GM21367 (cell line): ENCODE results near the gene KCTD19.
"Not testable (repeated sequence)": the region's sequence is repeated elsewhere in the genome, so short reads cannot be mapped to it uniquely, and the experiment has no call there.

ENCODE experiments used
- ATAC-seq: cut with Tn5 transposase; IDR thresholded peaks from one replicate; pipeline ENCODE4 v1.9.1; 2021; ENCODE audit not compliant: unreplicated experiment

KCTD19 gene

DNA sequence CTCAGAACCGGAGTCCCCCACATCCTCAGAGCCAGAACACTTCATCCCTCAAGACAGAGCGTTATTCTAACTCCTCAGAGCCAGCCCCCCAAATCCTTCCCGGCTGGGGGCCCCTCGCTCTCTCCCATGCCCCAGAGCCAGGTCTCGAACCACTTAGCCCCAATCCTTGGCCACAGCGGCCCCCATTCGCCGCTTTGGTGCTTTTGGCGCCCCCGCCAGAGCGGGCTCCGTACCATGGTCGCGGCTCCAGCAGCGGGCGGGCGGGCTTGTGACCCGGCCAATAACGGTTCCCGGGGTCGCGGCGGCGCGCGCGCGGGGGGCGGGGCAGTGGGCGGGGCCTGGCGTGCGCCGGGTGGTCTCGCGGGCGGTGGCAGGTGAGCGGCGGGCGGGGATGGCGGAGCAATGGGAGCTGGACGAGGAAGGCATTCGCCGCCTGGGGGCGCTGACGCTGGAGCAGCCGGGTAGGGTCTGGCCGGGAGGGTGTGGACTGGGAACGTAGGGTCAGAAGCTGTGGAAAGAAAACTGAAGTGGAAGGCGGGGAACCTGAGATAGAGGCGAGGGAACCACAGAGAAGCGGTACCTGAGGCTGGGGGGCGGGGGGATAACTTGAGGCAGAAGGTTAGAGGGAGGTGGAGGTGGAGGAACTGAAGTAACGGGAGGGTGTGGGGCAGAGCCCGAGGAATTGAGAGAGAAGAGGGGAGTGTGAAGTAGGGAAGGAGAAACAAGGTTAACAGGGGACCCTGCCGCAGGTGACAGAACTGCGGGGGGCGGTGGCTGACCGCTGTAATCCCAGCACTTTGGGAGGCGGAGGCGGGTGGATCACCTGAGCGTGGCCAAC is at the start of gene KCTD19, which contains the start of gene LRRC36:
Gene KCTD19, minus strand, starts transcription at position 270 of the 838 bp plus-strand sequence. Its CDS starts 34 bp downstream, at position 236.
Gene LRRC36, plus strand, starts transcription at position 344 of the 838 bp plus-strand sequence. Its CDS starts 48 bp downstream, at position 392.
- no peak for ATAC-seq

DNA sequence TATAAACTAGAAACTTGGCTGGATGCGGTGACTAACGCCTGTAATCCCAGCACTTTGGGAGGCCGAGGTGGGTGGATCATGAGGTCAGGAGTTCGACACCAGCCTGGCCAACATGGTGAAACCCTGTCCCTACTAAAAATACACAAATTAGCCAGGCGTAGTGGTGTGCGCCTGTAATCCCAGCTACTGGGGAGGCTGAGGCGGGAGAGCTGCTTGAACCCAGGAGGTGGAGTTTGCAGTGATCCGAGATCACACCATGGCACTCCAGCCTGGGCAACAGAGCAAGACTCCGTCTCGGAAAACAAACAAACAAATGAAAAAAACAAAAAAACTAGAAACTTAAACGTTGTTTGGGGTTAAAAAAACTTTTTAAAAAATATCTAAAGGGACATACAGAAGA is 49.5 kb upstream of the KCTD19 start:
- ATAC-seq, result not testable (repeated sequence)

GRCh38 chr16:67372664-67373063 is 46.1 kb upstream of the KCTD19 start:
- ATAC-seq, result no peak

DNA sequence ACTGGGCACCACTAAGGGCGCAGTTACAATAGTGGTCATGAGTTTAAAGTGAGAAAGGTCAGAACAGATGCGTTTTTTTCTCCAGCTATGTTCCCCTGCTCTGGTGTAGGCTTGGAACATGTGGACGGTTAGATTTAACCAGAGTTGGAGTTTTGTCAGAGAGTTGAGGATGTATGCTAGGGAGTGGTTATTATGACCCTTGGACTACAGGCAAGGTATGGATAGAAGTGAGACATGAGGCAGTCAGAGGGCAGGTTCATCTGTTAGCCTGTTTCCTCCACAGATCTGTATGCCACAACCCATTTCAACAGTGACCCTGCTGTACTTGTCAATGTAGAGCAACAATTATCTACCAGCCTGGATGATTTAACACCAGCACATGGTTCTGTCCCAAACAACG is 44.1 kb upstream of the KCTD19 start:
- ATAC-seq, result no peak

- ATAC-seq, result no peak
These were observed 38.2 kb upstream of the KCTD19 start for GRCh38 chr16:67364600-67365235.

GRCh38 chr16:67361038-67361437 is 34.5 kb upstream of the KCTD19 start:
- ATAC-seq, result no peak

- ATAC-seq, result not testable (repeated sequence)
These were observed 33.2 kb upstream of the KCTD19 start for GRCh38 chr16:67359540-67360269.

GRCh38 chr16:67357561-67357960 is 31.0 kb upstream of the KCTD19 start:
- ATAC-seq, result no peak

DNA sequence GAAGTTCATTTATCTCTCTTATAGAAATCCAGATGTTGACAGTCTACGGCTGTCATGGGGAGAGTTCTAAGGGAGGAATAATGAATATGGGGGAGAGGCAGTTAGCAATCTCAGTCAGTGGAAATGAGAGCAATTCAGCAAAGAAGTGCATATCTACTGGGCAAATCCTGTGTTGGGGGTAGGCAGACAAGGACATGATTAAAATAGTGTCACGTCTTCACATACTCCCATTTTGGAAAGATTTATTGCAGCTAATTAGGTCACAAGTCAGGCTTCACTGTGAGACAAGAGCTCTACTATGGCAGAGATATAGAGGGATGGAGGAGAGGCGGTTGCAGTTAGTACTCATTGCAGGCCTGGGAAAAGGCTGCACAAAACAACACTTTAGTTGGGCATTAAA is 29.9 kb upstream of the KCTD19 start:
- no peak for ATAC-seq

DNA sequence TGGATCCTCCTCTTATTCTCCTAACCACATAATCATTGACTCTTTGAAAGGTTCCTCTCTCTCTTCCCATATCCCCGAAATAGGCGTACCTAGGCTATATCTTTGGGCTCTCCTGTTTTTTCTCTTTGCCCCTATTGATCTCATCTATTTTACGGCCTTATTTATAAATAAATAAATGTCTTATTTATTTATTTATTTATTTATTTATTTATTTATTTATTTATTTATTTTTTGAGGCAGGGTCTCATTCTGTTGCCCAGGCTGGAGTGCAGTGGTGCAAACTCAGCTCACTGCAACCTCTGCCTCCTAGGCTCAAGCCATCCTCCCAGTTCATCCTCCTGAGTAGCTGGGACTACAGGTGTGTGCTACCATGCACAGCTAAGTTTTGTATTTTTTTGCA is 25.9 kb upstream of the KCTD19 start:
- not testable (repeated sequence) for ATAC-seq

- ATAC-seq, result no peak
These were observed 23.8 kb upstream of the KCTD19 start for GRCh38 chr16:67350324-67350723.

GRCh38 chr16:67349172-67349571 is 22.6 kb upstream of the KCTD19 start:
- no peak for ATAC-seq

DNA sequence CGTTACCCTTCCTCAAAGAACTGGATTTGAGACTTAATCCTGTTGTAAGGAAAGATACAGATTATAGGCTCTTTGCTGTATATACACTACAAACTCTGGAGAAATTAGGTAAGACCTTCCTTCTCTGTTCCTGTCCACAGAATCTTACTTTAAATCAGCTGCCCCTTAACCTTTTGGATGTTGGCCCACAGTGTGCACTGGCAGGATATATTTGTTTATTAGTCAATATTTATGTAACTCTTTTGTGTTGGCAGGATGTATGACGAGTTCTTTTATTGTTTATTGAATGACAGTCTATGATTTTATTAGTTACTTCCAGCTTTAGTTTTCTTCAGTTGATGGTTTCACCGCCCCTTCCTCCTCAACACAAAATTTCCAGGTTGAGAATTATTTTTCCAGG is 19.8 kb upstream of the KCTD19 start:
- no peak for ATAC-seq

GRCh38 chr16:67345401-67345800 is 18.9 kb upstream of the KCTD19 start:
- ATAC-seq, result no peak

DNA sequence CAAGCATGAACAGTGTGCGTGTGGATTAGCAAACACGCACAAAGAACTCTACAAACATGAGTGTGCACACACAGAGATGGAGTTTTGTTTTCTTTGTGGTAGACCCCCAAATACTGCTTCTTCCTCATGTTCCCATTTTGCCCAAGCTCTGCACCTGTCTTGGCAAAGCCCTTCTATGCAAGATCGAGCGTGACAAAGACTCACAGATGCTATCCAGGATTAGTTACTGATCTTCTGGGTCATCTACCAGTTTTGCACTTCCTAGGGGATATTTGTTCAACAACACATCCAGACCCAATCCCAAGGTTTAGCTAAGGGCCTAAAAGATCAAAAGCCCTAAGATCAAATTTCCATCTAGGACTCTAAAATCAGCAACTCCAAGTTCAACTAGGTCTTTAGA is 16.1 kb upstream of the KCTD19 start:
- no peak for ATAC-seq

- no peak for ATAC-seq
These were observed 14.7 kb upstream of the KCTD19 start for GRCh38 chr16:67341250-67341649.

GRCh38 chr16:67339453-67339852 is 12.9 kb upstream of the KCTD19 start:
- ATAC-seq, result no peak

- ATAC-seq, result no peak
These were observed 10.1 kb upstream of the KCTD19 start for GRCh38 chr16:67336648-67337047.

DNA sequence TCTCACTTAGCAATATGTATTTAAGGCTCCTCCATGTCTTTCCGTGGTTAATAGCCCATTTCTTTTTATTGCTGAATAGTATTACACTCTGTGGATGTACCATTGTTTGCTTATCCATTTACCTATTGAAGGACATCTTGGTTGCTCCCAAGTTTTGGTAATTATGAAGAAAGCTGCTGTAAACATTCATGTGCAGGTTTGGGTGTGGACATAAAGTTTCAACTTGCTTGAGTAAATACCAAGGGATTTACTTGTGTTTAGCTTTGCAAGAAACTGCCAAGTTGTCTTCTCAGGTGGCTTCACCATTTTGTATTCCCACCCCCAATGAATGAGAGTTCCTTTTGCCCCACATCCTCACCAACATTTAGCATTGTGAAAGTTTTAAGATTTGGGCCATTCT is 9.6 kb upstream of the KCTD19 start:
- ATAC-seq, result no peak

DNA sequence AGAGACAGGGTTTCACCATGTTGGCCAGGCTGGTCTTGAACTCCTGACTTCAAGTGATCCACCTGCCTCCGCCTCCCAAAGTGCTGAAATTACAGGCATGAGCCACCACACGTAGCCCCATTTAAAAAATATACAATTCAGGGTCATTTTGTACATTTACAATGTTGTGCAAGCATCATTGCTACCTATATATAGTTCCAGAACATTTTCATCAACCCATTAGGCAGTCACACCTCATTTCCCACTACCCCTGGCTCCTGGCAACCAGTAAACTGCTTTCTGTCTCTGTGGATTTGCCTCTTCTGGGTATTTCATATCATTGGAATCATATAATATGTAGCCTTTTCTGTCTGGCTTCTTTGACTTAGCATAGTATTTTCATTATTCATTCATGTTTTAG is 6.8 kb upstream of the KCTD19 start:
- no peak for ATAC-seq

DNA sequence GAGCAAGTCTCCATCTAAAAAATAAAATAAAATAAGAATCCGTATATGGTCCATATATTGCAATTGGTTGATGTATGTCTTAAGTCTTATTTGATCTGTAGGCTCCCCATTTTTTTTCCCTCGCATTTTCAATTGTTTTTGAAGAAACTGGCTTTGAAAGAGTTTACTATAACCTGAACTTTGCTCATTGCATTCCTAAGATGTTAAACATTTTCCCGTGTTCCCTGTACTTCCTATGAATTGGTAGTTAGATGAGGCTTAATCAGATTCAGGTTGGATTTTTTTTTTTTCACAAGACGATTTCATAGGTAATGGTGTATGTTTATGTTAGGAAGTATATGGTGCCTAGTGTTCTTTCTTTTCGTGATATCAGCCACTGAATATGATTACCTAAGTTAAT is 3.4 kb upstream of the KCTD19 start:
- ATAC-seq, result no peak

- no peak for ATAC-seq
These were observed 1.2 kb upstream of the KCTD19 start for GRCh38 chr16:67327743-67328142.
